CD4-positive, alpha-beta T cell (primary cell): ENCODE data around the gene HIP1. TPM values are rescaled to one million over a fixed set of nuclear protein-coding genes. Genes with fewer than 3 reads are reported as not detected.
"Not testable (repeated sequence)": the region's sequence is repeated elsewhere in the genome, so short reads cannot be mapped to it uniquely, and the experiment has no call there.

Experiments
- ATAC-seq: fragments of 200-7000 bp; cut with Tn5 transposase; one replicate; pipeline ENCODE4 v1.10.0; 2022; ENCODE audit warnings: mild to moderate bottlenecking; ENCODE audit not compliant: poor library complexity
- CTCF ChIA-PET: fragments of 350-600 bp; sonication (Branson Sonifier 250); formaldehyde crosslinking; loops from one replicate; lab custom pipeline; 2021; ENCODE audit warnings: antibody characterized with exemption, inconsistent platforms; lab: Charles Lee
- POLR2A ChIA-PET: fragments of 350-600 bp; sonication (Branson Sonifier 250); formaldehyde crosslinking; loops from one replicate; lab custom pipeline; 2021; ENCODE audit warnings: antibody characterized with exemption, inconsistent platforms; lab: Charles Lee
- DNase-seq, 14 experiments: peaks; one replicate each; pipeline ENCODE4 v3.0.0-alpha.2; 2013 to 2020; ENCODE audit warnings: mixed read lengths in 2 of 14
- H3K27ac ChIP-seq, 2 donors: one replicate each; pipeline versions ENCODE4 v1.5.1 to v1.7.0; 2013; ENCODE audit warnings: low read length in 2 of 2, low read depth in 1 of 2, mild to moderate bottlenecking in 1 of 2
- H3K27me3 ChIP-seq, 2 experiments: 1 replicate in 1 of 2; 2 replicates in 1 of 2; pipeline versions ENCODE4 v1.6.1 to v1.7.0; 2013; ENCODE audit warnings: low read length in 2 of 2, control low read depth in 1 of 2, mild to moderate bottlenecking in 1 of 2, moderate library complexity in 1 of 2; ENCODE audit not compliant: insufficient read depth in 2 of 2, control insufficient read depth in 1 of 2
- H3K36me3 ChIP-seq: one replicate; pipeline ENCODE4 v1.6.1; 2013; ENCODE audit warnings: low read length, control low read depth; ENCODE audit not compliant: insufficient read depth
- H3K4me1 ChIP-seq: one replicate; pipeline ENCODE4 v1.6.1; 2013; ENCODE audit warnings: low read length, control low read depth; ENCODE audit not compliant: insufficient read depth
- H3K4me3 ChIP-seq: one replicate; pipeline ENCODE4 v1.5.1; 2013; ENCODE audit warnings: mild to moderate bottlenecking, low read length, moderate library complexity
- H3K9me3 ChIP-seq, 2 experiments: 1 replicate in 1 of 2; 2 replicates in 1 of 2; pipeline versions ENCODE4 v1.6.1 to v1.7.0; 2013; ENCODE audit warnings: low read length in 2 of 2, mild to moderate bottlenecking in 2 of 2, control low read depth in 1 of 2, moderate library complexity in 1 of 2; ENCODE audit not compliant: control insufficient read depth in 1 of 2, insufficient read depth in 1 of 2
- H3K27ac Mint-ChIP-seq: one replicate; pipeline ENCODE4 v1.8.0; 2020; ENCODE audit warnings: mixed read lengths
- H3K27me3 Mint-ChIP-seq: one replicate; pipeline ENCODE4 v1.8.0; 2021; ENCODE audit warnings: mixed read lengths
- H3K36me3 Mint-ChIP-seq: one replicate; pipeline ENCODE4 v1.8.0; 2021; ENCODE audit warnings: low read depth, mixed read lengths
- H3K4me1 Mint-ChIP-seq: one replicate; pipeline ENCODE4 v1.8.0; 2021; ENCODE audit warnings: low read depth, mixed read lengths
- H3K4me3 Mint-ChIP-seq: one replicate; pipeline ENCODE4 v1.8.0; 2020; ENCODE audit warnings: mild to moderate bottlenecking, mixed read lengths
- H3K9me3 Mint-ChIP-seq: one replicate; pipeline ENCODE4 v1.8.0; 2020; ENCODE audit warnings: mixed read lengths
- intact Hi-C, 2 experiments: fragments of 100-400 bp; cut with DNase I in 1 of 2; cut with micrococcal nuclease in 1 of 2; formaldehyde crosslinking; loops; one replicate each; pipeline versions ENCODE4 v1.15.1 to v1.9.0; 2023 to 2025; cut with DNase I, micrococcal nuclease
- total RNA-seq, 174 experiments: library from RNA in 2 of 174; stranded (reverse) in 2 of 174; gene quantifications; one replicate each; pipeline ENCODE4 v1.2.3 and lab custom pipeline; 2021 to 2026
- TF ChIP-seq, protein P1 (sequence below): fragments of 200-600 bp; IDR thresholded peaks from one replicate; pipeline ENCODE4 v1.8.0; 2022; ENCODE audit warnings: antibody characterized with exemption, mild to moderate bottlenecking

Gene HIP1
- total RNA-seq, 2 experiments from 2014 or later = 1.5 to 1.7 TPM

DNA sequence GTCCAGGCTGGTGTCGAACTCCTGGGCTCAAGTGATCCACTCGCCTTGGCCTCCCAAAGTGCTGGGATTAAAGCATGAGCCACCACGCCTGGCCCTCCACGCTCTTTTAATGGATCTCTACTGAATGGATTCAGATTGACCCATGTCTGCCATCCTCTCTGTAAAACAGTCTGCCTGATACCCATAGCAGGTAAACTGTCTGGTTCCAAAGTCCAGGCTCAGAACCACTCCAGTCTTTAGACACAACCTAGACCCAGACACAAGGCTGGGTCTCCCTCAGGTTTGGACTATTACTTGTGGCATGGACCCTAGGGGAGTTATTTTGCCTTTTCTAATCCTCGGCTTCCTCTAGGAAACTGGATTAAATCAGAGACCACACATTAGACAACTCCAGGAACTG lies 19.1 kb downstream of the HIP1 start:
- Mint-ChIP-seq H3K4me3 (no peak overlapping the region), H3K9me3 (no peaks in the 10 kb centered on the region), H3K4me1 (no peaks in the 10 kb centered on the region), H3K27ac (no peak overlapping the region), H3K27me3 (no peaks in the 10 kb centered on the region), H3K36me3 (no peaks in the 10 kb centered on the region)
- no peaks in the 10 kb centered on the region for H3K36me3 ChIP-seq
- POLR2A ChIA-PET = no interaction called here
- CTCF ChIA-PET = no interaction called here
- no peak overlapping the region for H3K4me3 ChIP-seq
- intact Hi-C loops = no loop called here
- ATAC-seq = no peak
- no peak overlapping the region for H3K27ac ChIP-seq
- H3K4me1 ChIP-seq = no peaks in the 10 kb centered on the region
- TF ChIP-seq, protein P1, sequence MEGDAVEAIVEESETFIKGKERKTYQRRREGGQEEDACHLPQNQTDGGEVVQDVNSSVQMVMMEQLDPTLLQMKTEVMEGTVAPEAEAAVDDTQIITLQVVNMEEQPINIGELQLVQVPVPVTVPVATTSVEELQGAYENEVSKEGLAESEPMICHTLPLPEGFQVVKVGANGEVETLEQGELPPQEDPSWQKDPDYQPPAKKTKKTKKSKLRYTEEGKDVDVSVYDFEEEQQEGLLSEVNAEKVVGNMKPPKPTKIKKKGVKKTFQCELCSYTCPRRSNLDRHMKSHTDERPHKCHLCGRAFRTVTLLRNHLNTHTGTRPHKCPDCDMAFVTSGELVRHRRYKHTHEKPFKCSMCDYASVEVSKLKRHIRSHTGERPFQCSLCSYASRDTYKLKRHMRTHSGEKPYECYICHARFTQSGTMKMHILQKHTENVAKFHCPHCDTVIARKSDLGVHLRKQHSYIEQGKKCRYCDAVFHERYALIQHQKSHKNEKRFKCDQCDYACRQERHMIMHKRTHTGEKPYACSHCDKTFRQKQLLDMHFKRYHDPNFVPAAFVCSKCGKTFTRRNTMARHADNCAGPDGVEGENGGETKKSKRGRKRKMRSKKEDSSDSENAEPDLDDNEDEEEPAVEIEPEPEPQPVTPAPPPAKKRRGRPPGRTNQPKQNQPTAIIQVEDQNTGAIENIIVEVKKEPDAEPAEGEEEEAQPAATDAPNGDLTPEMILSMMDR = no peak
- H3K27me3 ChIP-seq = no peaks in the 10 kb centered on the region
- no peaks in the 10 kb centered on the region for H3K9me3 ChIP-seq
- no peak for DNase-seq

DNA sequence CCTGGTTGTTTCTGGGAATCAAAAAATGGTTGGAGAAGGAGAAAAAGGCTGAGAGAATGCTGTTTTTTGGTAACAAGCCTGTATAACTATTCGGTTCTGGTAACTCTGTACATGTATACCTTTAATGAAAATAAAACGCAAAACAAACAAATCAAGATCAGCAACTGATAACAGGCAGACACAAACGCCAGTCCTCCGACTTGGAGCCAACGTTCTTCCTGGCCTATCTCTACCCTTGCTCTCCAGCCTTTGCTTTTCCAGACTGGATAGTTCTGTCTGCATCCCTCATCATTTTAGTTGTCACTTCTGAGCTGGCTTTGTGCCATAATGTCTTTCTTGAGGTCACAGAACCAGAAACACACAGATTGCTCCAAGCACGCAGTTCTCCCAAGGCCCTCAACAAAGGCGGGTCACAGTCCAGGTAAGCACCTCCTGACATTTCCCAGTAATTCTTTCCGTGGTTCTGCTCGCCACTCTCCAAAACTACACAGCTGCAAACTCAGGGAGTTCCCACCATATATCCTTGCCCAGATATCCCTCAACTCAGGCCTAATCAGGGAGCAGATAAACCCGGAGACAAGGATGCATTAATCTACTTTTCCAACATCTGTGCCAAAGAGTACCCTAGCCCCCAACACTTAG lies 20.2 kb downstream of the HIP1 start:
- ChIA-PET CTCF (no interaction called here), POLR2A (no interaction called here)
- no peaks in the 10 kb centered on the region for H3K9me3 Mint-ChIP-seq
- no peaks in the 10 kb centered on the region for H3K4me1 Mint-ChIP-seq
- TF ChIP-seq, protein P1 = no peak
- H3K36me3 Mint-ChIP-seq = no peaks in the 10 kb centered on the region
- Histone ChIP-seq H3K27ac (no peak overlapping the region), H3K4me1 (no peaks in the 10 kb centered on the region), H3K27me3 (no peaks in the 10 kb centered on the region), H3K9me3 (no peaks in the 10 kb centered on the region), H3K4me3 (no peak overlapping the region), H3K36me3 (no peaks in the 10 kb centered on the region)
- intact Hi-C loops = no loop called here
- ATAC-seq (no peak), DNase-seq (no peak)
- no peaks in the 10 kb centered on the region for H3K27me3 Mint-ChIP-seq
- H3K4me3 Mint-ChIP-seq = no peak overlapping the region
- no peak overlapping the region for H3K27ac Mint-ChIP-seq

DNA sequence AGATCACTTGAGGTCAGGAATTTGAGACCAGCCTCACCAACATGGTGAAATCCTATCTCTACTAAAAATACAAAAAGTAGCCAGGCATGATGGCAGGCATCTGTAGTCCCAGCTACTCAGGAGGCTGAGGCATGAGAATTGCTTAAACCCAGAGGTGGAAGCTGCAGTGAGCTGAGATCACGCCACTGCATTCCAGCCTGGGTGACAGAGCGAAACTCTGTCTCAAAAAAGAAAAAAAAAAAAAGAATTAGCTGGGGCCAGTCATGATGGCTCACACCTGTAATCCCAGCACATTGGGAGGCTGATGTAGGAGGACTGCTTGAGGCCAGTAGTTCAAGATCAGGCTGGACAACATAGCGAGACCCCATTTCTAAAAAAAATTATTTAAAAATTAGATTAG lies 21.0 kb downstream of the HIP1 start:
- H3K27me3 Mint-ChIP-seq, H3K36me3 Mint-ChIP-seq, H3K27me3 ChIP-seq, ATAC-seq, H3K36me3 ChIP-seq, H3K27ac Mint-ChIP-seq, H3K4me3 ChIP-seq, H3K9me3 ChIP-seq, CTCF ChIA-PET, H3K27ac ChIP-seq, H3K4me1 ChIP-seq, POLR2A ChIA-PET, intact Hi-C loops, H3K4me1 Mint-ChIP-seq, H3K4me3 Mint-ChIP-seq, DNase-seq, H3K9me3 Mint-ChIP-seq: not testable (repeated sequence)

DNA sequence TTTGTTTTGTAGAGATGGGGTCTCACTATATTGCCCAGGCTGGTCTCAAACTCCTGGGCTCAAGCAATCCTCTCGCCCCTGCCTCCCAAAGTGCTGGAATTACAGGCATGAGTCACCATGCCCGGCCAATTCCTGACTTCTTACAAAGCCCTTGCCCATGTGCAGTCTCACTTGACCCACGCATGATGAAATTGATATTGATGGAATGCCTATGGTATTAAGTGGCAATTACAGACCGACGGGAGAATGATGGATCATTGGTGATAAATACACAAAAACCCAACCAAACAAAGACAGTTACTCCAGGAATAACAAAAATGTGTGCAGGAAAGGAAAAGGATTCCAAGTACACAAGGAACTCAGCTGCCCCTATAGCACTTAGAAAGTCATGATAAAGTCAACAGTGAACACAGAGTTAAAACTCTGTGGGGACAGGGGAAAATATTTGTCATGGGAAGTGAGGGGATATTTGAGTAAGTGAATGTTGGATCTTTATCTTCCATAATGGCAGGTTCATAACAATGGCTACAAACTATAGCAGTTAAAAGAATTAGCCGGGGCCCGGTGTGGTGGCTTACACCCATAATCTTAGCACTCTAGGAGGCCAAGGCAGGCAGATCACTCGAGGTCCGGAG lies 21.6 kb downstream of the HIP1 start:
- Histone ChIP-seq H3K4me3 (no peak overlapping the region), H3K27ac (no peak overlapping the region), H3K36me3 (no peaks in the 10 kb centered on the region), H3K4me1 (no peaks in the 10 kb centered on the region), H3K9me3 (no peaks in the 10 kb centered on the region), H3K27me3 (no peaks in the 10 kb centered on the region)
- peaks cover 3% of the 10 kb centered on the region for H3K9me3 Mint-ChIP-seq
- ATAC-seq = no peak
- ChIA-PET CTCF (no interaction called here), POLR2A (no interaction called here)
- H3K4me3 Mint-ChIP-seq = no peak overlapping the region
- H3K27me3 Mint-ChIP-seq = no peaks in the 10 kb centered on the region
- TF ChIP-seq, protein P1 = no peak
- peaks cover 7% of the 10 kb centered on the region for H3K36me3 Mint-ChIP-seq
- H3K27ac Mint-ChIP-seq = no peak overlapping the region
- intact Hi-C loops = no loop called here
- DNase-seq = no peak
- H3K4me1 Mint-ChIP-seq = peaks cover 7% of the 10 kb centered on the region
